K562 (cell line): ENCODE data around the gene AIDA. TPM values are rescaled to one million over a fixed set of nuclear protein-coding genes. Genes with fewer than 3 reads are reported as not detected.

Source experiments
- ARID1B ChIP-seq: fragments of 450-650 bp; IDR thresholded peaks from 2 replicates; pipeline ENCODE4 v1.6.1; 2016; ENCODE audit warnings: antibody characterized with exemption, mild to moderate bottlenecking, inconsistent platforms
- BCOR ChIP-seq: fragments of 450-650 bp; IDR thresholded peaks from 2 replicates; pipeline ENCODE4 v1.6.1; 2016
- BDP1 ChIP-seq: IDR thresholded peaks from 3 replicates; pipeline ENCODE4 v1.6.1; 2011; ENCODE audit not compliant: insufficient read length, insufficient read depth
- C11orf30 ChIP-seq: fragments of 450-650 bp; IDR thresholded peaks from 2 replicates; pipeline ENCODE4 v1.6.1; 2016; ENCODE audit warnings: low read depth, mild to moderate bottlenecking
- CBFA2T2 ChIP-seq: fragments of 450-650 bp; conservative IDR thresholded peaks from 2 replicates; pipeline ENCODE4 v1.6.1; 2017; ENCODE audit warnings: mild to moderate bottlenecking
- CBX1 ChIP-seq: sonication (generic); IDR thresholded peaks from 2 replicates; pipeline ENCODE4 v1.6.1; 2016; ENCODE audit warnings: antibody characterized with exemption, low read depth, mild to moderate bottlenecking
- ESRRB ChIP-seq: fragments of 250-450 bp; sonication (Bioruptor Pico); IDR thresholded peaks from 2 replicates; pipeline ENCODE4 v1.5.0; 2020; ENCODE audit warnings: mild to moderate bottlenecking, moderate library complexity, borderline replicate concordance
- FOSL1 ChIP-seq: fragments of 200-800 bp; sonication (Bioruptor generic); conservative IDR thresholded peaks from 2 replicates; pipeline ENCODE4 v1.6.1; 2016; ENCODE audit warnings: missing genetic modification characterization, missing compliant biosample characterization
- GABPA ChIP-seq: fragments of 200-800 bp; sonication (Bioruptor generic); conservative IDR thresholded peaks from 2 replicates; pipeline ENCODE4 v1.6.1; 2016; ENCODE audit warnings: low read depth, missing genetic modification characterization, missing compliant biosample characterization
- MEF2A ChIP-seq: IDR thresholded peaks from 2 replicates; pipeline ENCODE4 v1.6.1; 2011; ENCODE audit warnings: low read depth, mild to moderate bottlenecking, low read length, moderate library complexity; ENCODE audit not compliant: control insufficient read depth
- MIER1 ChIP-seq: fragments of 450-650 bp; IDR thresholded peaks from 2 replicates; pipeline ENCODE4 v1.6.1; 2016; ENCODE audit warnings: antibody characterized with exemption, mild to moderate bottlenecking, low read depth
- MTA2 ChIP-seq: fragments of 450-650 bp; IDR thresholded peaks from 2 replicates; pipeline ENCODE4 v1.6.1; 2016; ENCODE audit warnings: low read depth
- MTA3 ChIP-seq: fragments of 450-650 bp; formaldehyde crosslinking; IDR thresholded peaks from 2 replicates; pipeline ENCODE4 v1.6.1; 2017; ENCODE audit warnings: mild to moderate bottlenecking, borderline replicate concordance
- MYBL2 ChIP-seq, 2 experiments: fragments of 450-650 bp in 1 of 2; sonication (generic) in 1 of 2; formaldehyde crosslinking in 1 of 2; IDR thresholded peaks; 2 replicates each; pipeline versions ENCODE4 v1.6.1 to v1.8.1; 2017 to 2022; ENCODE audit warnings: borderline replicate concordance in 1 of 2, inconsistent platforms in 1 of 2, low read depth in 1 of 2, mild to moderate bottlenecking in 1 of 2, missing genetic modification reagents in 1 of 2, moderate library complexity in 1 of 2
- NFE2 ChIP-seq: IDR thresholded peaks from 2 replicates; pipeline ENCODE4 v1.6.1; 2014; ENCODE audit warnings: antibody characterized with exemption, low read depth
- NFIC ChIP-seq: fragments of 450-650 bp; IDR thresholded peaks from 2 replicates; pipeline ENCODE4 v1.6.1; 2017; ENCODE audit warnings: mild to moderate bottlenecking, inconsistent platforms
- POLR2AphosphoS5 ChIP-seq: IDR thresholded peaks from 2 replicates; pipeline ENCODE4 v1.6.1; 2011; ENCODE audit warnings: mild to moderate bottlenecking, low read depth, low read length, moderate library complexity; ENCODE audit not compliant: control insufficient read depth, insufficient read depth
- RAD51 ChIP-seq: fragments of 450-650 bp; IDR thresholded peaks from 2 replicates; pipeline ENCODE4 v1.7.1; 2016; ENCODE audit warnings: low read depth, mild to moderate bottlenecking, borderline replicate concordance
- SMAD3 ChIP-seq: fragments of 450-650 bp; formaldehyde crosslinking; conservative IDR thresholded peaks from 2 replicates; pipeline ENCODE4 v1.4.0; 2020; ENCODE audit warnings: mild to moderate bottlenecking
- SOX6 ChIP-seq: fragments of 450-650 bp; IDR thresholded peaks from 2 replicates; pipeline ENCODE4 v1.6.1; 2014; ENCODE audit warnings: mild to moderate bottlenecking
- TAF15 ChIP-seq: fragments of 200-400 bp; formaldehyde crosslinking; IDR thresholded peaks from 2 replicates; pipeline ENCODE4 v1.6.1; 2017; ENCODE audit warnings: mild to moderate bottlenecking, low read depth, low read length, moderate library complexity
- TCF3 ChIP-seq: sonication (generic); formaldehyde crosslinking; IDR thresholded peaks from 2 replicates; pipeline ENCODE4 v1.4.0; 2020; ENCODE audit warnings: mild to moderate bottlenecking, missing genetic modification reagents
- THAP12 ChIP-seq: fragments of 250-450 bp; sonication (Bioruptor Pico); IDR thresholded peaks from 2 replicates; pipeline ENCODE4 v1.9.0; 2021; ENCODE audit warnings: mild to moderate bottlenecking, inconsistent platforms
- VEZF1 ChIP-seq: fragments of 200-800 bp; sonication (Bioruptor generic); IDR thresholded peaks from 2 replicates; pipeline ENCODE4 v1.6.1; 2017; ENCODE audit warnings: missing genetic modification characterization, missing compliant biosample characterization
- ZBED1 ChIP-seq: IDR thresholded peaks from 2 replicates; pipeline ENCODE4 v1.6.1; 2014
- ZBTB8A ChIP-seq: fragments of 450-650 bp; IDR thresholded peaks from 2 replicates; pipeline ENCODE4 v1.6.1; 2018; ENCODE audit warnings: mild to moderate bottlenecking, moderate library complexity; ENCODE audit not compliant: partially characterized antibody
- ZNF354B ChIP-seq: fragments of 250-450 bp; sonication (Bioruptor Pico); IDR thresholded peaks from 2 replicates; pipeline ENCODE4 v1.4.0; 2020
- polyA plus RNA-seq, 8 experiments: library from polyadenylated mRNA; depleted of rRNA in 4 of 8; stranded (reverse) in 5 of 8; unstranded in 3 of 8; fragments of >200 nt; fragmentation: Nextera tagmentation in 2 of 8; fragmentation: Illumina TruSeq in 1 of 8; extraction: Ambion mirVana in 2 of 8; extraction: Trizol in 1 of 8; gene quantifications; 2 replicates each; pipeline versions ENCODE4 v1.2.1 to v1.2.3, GENCODE V29; 2011 to 2014; ENCODE audit warnings: inconsistent platforms in 1 of 8, missing spikeins in 1 of 8
- total RNA-seq, 7 experiments: library from RNA; depleted of rRNA in 6 of 7; stranded (reverse); fragments of >200 nt in 6 of 7; fragmentation: Illumina TruSeq in 2 of 7; extraction: Trizol in 2 of 7; gene quantifications; 2 replicates each; pipeline versions ENCODE4 v1.2.1 to v1.2.3, GENCODE V29; 2011 to 2021; ENCODE audit warnings: low replicate concordance in 1 of 7

Gene AIDA
- total and polyA plus RNA-seq, 9 of the 15 experiments (the other 6 are each of a cell fraction or from before 2014, with no cell fraction given): 18.2 to 77.9 (median 24.9) TPM

- TF ChIP-seq MTA3 (no peak), ZBED1 (0 out of 2 replicates have a peak, but pooled peaks have one; percentile 32), NFIC (peak; percentile 83), GABPA (tag) (no peak), BCOR (peak; percentile 67; the same call in 1 of the 2 replicates), MIER1 (no peak), CBFA2T2 (peak; percentile 93), MTA2 (peak; percentile 89), MYBL2 (IDR thresholded peaks at IDR 0.05; ENCODE audit: low read depth) (no peak), MYBL2 (CRISPR knock-in tag; IDR thresholded peaks at IDR 0.05; ENCODE audit: borderline replicate concordance) (no peak), MEF2A (0 out of 2 replicates have a peak, but pooled peaks have one; percentile 31), NFE2 (peak; percentile 75), BDP1 (no peak), ESRRB (CRISPR knock-in tag) (no peak), RAD51 (no peak), CBX1 (no peak), ZNF354B (CRISPR knock-in tag) (no peak), SMAD3 (CRISPR knock-in tag) (no peak), ARID1B (peak; percentile 96), C11orf30 (peak; percentile 80), VEZF1 (CRISPR knock-in tag) (0 out of 2 replicates have a peak, but pooled peaks have one; percentile 19), SOX6 (peak; percentile 91), FOSL1 (tag) (peak; percentile 72), POLR2AphosphoS5 (peak; percentile 92), TAF15 (no peak), THAP12 (no peak), ZBTB8A (no peak), TCF3 (CRISPR knock-in tag) (peak; percentile 92)
These were observed 2.6 kb downstream of the AIDA start (continued) for GRCh38 chr1:222709700-222710153.
